PFSK-1 (cell line): Measurements from ENCODE around the gene UNC5C.

ENCODE experiments used
- FOXP2 ChIP-seq: optimal IDR thresholded peaks from 2 replicates; pipeline ENCODE3; 2011; ENCODE audit warnings: borderline replicate concordance, control low read depth, inconsistent platforms; ENCODE audit not compliant: insufficient read depth; ENCODE audit errors: extremely low read length, extremely low read depth
- POLR2AphosphoS5 ChIP-seq: IDR thresholded peaks from 2 replicates; pipeline ENCODE4 v1.6.1; 2012; ENCODE audit warnings: low read depth, mild to moderate bottlenecking, control low read depth, low read length, moderate library complexity
- SIN3A ChIP-seq: IDR thresholded peaks from 2 replicates; pipeline ENCODE4 v1.6.1; 2012; ENCODE audit warnings: mild to moderate bottlenecking, low read length, moderate library complexity, borderline replicate concordance; ENCODE audit not compliant: insufficient read depth
- TAF1 ChIP-seq: IDR thresholded peaks from 2 replicates; pipeline ENCODE4 v1.6.1; 2012; ENCODE audit warnings: low read length, control low read depth, borderline replicate concordance; ENCODE audit not compliant: insufficient read depth
- TF ChIP-seq, protein P1 (sequence below), 2 experiments: IDR thresholded peaks; 2 replicates each; pipeline versions ENCODE4 v1.6.1 to v1.8.0; 2011 to 2012; ENCODE audit warnings: low read depth in 2 of 2, low read length in 2 of 2, control low read depth in 1 of 2, inconsistent platforms in 1 of 2, mild to moderate bottlenecking in 1 of 2, moderate library complexity in 1 of 2; ENCODE audit not compliant: insufficient read depth in 1 of 2

The UNC5C gene

DNA sequence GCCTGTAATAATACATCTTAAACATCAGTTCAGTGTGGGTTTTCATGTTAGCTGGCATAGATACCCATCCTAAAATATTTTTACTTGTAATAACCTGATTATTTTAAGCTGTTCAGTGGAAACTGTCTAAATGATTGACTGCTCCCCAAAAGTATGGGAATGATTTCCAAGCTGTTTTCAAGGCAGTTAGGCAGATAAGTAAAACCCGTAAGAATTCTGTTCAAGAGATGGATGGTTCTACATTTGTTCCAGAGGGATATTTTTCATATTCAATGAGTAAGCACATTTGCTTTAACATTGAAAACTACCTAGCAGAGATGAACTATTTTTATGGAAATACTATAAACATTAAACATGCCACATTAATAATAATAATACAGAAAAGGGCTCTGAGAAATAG lies 161.1 kb downstream of the UNC5C start:
- TF ChIP-seq, protein P1, sequence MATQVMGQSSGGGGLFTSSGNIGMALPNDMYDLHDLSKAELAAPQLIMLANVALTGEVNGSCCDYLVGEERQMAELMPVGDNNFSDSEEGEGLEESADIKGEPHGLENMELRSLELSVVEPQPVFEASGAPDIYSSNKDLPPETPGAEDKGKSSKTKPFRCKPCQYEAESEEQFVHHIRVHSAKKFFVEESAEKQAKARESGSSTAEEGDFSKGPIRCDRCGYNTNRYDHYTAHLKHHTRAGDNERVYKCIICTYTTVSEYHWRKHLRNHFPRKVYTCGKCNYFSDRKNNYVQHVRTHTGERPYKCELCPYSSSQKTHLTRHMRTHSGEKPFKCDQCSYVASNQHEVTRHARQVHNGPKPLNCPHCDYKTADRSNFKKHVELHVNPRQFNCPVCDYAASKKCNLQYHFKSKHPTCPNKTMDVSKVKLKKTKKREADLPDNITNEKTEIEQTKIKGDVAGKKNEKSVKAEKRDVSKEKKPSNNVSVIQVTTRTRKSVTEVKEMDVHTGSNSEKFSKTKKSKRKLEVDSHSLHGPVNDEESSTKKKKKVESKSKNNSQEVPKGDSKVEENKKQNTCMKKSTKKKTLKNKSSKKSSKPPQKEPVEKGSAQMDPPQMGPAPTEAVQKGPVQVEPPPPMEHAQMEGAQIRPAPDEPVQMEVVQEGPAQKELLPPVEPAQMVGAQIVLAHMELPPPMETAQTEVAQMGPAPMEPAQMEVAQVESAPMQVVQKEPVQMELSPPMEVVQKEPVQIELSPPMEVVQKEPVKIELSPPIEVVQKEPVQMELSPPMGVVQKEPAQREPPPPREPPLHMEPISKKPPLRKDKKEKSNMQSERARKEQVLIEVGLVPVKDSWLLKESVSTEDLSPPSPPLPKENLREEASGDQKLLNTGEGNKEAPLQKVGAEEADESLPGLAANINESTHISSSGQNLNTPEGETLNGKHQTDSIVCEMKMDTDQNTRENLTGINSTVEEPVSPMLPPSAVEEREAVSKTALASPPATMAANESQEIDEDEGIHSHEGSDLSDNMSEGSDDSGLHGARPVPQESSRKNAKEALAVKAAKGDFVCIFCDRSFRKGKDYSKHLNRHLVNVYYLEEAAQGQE (IDR thresholded peaks at IDR 0.05; ENCODE audit: insufficient read depth in 1 of 2, low read depth in 2 of 2, low read length in 2 of 2): no peak
- TF ChIP-seq TAF1: no peak
- no peak for TF ChIP-seq SIN3A
- no peak for TF ChIP-seq POLR2AphosphoS5

DNA sequence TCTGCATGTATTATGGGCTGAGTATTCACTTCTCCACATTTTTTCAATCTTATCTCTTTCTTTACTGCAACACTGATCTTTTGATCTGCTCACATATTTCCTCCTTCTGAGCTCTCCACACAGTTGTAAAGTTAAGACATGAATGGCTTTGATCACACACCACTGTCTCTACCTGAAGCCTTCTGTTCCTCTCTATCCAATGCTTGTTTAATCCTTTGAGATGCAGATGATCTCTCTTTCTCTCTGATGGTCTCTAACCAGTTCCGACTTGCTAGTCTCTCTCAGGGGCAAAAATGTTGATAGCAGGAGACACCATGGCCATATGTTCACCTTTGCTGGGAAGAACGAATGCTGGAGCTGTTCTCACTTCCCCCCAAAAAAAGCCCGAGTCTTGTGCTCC lies 162.4 kb downstream of the UNC5C start:
- TF ChIP-seq TAF1 (no peak), FOXP2 (no peak), POLR2AphosphoS5 (no peak)

DNA sequence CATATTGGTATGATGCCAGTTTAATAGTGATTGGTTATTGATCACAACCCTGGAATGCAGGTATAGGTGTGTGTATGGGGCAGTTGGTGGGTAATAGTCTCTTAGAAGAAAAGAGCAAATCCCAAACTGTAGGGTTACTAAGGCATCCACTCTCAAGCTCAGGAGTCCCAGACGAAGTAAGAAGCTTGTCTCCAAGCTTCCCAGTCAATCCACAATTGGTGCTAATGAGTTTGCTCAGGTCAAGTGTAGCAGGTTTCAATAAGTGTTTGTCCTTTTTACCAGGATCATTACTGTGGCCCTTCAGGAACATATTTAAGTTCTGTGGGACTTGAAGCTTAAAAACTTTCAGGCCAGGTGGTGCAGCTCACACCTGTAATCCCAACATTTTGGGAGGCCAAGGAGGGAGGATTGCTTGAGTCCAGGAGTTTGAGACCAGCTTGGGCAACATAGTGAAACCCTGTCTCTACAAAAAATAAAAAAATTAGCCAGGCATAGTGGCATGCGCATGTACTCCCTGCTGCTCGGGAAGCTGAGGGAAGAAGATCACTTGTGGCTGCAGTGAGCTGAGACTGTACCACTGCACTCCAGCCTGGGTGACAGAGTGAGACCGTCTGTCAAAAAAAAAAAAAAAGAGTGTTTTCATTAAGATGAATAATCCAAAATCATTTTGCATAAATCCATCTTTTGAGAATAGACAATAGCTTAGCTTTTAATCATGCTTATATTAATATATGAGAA lies 166.8 kb downstream of the UNC5C start:
- TF ChIP-seq TAF1 (no peak), FOXP2 (no peak)
- TF ChIP-seq, protein P1 (IDR thresholded peaks at IDR 0.05; ENCODE audit: insufficient read depth in 1 of 2, low read depth in 2 of 2, low read length in 2 of 2): no peak

DNA sequence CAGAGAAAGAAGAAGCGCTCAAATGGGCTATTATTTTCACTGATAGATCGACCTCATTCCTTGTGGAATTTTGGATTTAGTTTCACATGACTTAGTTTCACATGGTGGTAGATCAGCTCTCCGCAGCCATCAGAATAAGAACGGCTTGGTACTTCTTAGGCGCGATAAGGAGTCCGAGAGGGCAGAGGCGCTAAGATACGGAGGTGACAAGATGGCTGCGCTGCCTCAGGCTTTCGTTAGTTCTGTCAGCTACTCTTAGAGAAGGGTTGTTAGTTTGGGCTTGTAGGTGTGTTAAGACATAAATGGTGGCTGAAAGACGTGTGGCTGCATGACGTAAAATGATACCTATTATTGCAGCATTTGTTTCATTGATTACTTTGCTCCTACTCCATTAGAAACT lies 169.1 kb downstream of the UNC5C start:
- TF ChIP-seq FOXP2: no peak
- no peak for TF ChIP-seq SIN3A
- TF ChIP-seq POLR2AphosphoS5: no peak
- TF ChIP-seq, protein P1 (IDR thresholded peaks at IDR 0.05; ENCODE audit: insufficient read depth in 1 of 2, low read depth in 2 of 2, low read length in 2 of 2): no peak
- no peak for TF ChIP-seq TAF1

DNA sequence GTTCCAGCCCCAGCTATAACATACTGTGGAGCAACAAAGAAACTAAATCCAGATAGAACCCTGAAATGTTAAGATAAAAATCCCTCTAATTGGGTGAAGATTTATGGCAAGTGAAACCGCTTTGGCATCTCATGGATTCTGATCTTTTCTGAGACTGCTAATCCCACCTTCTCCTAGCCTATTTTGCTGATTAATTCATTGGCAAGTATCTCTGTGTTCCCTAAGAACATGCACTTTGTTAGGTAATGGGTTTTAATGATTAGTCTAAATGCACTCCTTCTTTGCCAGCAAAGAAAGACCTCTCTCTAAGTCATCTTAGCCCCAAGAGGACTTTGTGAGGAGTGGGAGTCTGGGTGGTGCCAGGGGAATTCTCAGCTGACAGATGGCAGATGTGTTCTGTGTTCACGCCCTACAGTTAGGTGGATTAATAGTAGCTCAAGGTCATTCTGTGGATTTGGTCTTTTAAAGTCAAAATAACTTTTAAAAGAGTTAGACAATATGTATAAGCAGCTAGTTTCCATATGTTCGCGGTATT lies 171.3 kb downstream of the UNC5C start:
- TF ChIP-seq, protein P1 (IDR thresholded peaks at IDR 0.05; ENCODE audit: insufficient read depth in 1 of 2, low read depth in 2 of 2, low read length in 2 of 2): no peak
- TF ChIP-seq FOXP2 (no peak), POLR2AphosphoS5 (no peak), TAF1 (no peak), SIN3A (no peak)
